ENCODE results near the gene TAOK3. TPM values are rescaled to one million over a fixed set of nuclear protein-coding genes. Genes with fewer than 3 reads are reported as not detected.

Gene TAOK3
- total RNA-seq, 1 donor from 2014 or later: 44.1 TPM

DNA sequence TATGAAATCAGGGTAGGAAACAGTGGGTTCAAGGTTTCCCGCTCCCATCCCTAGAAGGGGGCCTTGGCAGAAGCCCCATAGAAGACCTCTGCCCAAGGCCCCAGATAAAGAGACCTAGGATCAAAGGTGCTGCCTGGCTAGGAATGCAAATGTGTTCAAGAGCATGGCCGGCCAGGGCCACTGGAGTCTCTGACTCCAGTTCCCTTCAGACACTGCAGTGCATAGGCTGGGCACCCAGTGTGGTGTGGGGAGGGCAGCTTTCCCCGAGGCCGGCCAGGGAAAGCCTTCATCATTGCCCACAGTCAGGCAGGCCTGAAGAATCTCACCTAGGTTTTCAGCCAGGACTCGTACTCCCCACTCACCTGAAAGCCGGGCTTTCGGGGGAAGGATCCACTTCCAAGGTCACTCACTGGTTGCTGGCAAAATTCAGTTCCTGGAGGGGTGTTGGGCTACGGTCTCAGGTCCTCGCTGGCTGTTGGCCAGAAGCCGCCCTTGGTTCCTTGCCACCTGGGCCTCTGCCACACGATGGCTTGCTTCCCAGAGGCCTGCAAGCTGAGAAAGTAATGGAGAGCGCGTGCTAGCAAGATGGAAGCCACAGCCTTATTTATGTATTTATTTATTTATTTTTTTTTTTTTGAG is 246.5 kb downstream of the TAOK3 start:
- intact Hi-C loops (cut with DNase I): no loop called here
- DNase-seq (ENCODE audit: low spot score): no peak
- no peak for ATAC-seq

DNA sequence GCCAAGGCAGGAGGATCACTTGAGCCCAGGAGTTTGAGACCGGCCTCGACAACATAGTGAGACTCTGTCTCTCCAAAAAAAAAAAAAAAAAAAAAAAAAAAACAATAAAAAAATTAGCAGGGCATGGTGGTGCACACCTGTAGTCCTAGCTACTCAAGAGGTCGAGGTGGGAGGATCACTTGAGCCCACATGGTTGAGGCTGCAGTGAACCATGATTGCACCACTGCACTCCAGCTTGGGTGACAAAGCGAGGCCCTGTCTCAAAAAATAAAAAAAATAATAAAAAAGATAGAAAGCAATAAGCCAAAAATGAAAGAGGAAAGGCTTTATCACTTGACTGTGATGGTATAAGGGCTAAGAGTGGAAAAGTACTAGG is 247.0 kb downstream of the TAOK3 start:
- intact Hi-C loops (cut with DNase I): no loop called here
- ATAC-seq (no peak), DNase-seq (ENCODE audit: low spot score) (no peak)

DNA sequence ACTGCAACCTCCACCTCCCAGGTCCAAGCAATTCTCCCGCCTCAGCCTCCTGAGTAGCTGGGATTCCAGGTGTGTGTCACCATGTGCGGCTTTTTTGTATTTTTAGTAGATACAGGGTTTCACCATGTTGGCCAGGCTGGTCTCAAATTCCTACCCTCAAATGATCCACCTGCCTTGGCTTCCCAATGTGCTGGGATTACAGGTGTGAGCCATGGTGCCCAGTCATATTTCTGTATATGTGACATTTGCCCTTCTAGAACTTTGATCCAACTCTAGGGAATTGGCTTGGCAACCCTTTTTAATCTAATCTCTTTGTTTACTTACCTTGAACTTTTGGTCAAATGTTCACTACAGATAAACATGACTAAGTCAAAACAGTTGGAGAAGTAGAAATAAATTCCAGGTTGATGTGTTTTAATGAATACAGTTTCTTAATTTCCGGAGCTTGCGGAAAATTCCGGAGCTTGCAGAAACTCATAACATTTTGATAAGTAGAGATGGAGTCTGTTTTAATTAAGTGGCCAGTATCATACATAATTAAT is 248.3 kb downstream of the TAOK3 start:
- intact Hi-C loops (cut with DNase I): no loop called here
- ATAC-seq (no peak), DNase-seq (ENCODE audit: low spot score) (no peak)

DNA sequence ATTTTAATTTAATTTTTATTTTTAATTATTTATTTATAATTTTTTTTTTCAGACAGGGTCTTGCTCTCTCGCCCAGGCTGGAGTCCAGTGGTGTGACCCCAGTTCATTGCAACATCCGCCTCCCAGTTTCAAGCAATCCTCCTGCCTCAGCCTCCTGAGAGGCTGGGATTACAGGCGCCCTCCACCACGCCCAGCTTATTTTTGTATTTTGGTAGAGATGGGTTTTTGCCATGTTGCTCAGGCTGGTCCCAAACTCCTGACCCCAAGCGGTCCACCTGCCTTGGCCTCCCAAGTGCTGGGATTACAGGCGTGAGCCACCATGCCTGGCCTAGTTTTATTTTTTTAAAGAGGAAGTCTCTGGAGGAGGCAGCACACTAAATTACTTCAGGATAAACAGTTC is 250.4 kb downstream of the TAOK3 start:
- DNase-seq (ENCODE audit: low spot score) (no peak), ATAC-seq (no peak)
- intact Hi-C loops (cut with DNase I): no loop called here

DNA sequence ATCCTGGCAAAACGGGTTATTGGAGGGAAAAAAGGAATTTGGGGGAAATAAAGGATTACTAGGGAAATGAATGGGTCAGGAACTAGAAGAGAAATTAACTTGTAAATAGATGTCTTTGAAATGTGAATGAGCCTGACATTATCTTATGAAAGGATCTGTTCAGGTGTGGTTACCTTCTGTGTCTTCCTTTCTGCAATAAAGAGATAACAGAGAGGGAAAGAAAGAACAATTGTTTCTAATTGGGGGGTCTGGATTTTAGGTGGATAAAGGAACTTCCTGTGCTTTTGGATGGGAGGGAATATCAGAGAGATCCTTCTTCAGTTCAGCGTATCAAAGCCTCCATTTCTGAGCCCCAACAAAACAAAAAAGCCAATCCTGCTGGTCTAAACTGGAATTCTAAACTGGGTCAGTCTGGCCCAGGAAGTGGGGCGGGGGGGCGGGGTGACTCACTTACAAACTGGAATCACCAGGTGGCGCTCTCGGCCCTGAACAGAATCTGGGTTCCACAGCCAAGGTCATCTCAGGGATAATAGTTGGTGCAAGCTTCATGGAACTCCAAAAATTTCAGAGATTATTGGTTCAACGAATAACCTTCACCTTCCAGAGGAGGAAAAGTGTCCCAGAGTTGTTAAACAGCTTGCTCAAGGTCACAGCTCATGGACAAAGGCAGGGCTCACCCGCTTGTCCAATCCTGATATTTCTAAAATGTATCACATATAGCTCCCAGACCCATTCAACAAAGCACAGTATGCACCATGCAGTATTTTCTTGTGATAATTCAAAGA is 251.9 kb downstream of the TAOK3 start:
- intact Hi-C loops (cut with DNase I): no loop called here
- DNase-seq (ENCODE audit: low spot score) (peak; percentile 89), ATAC-seq (peak; percentile 92)

DNA sequence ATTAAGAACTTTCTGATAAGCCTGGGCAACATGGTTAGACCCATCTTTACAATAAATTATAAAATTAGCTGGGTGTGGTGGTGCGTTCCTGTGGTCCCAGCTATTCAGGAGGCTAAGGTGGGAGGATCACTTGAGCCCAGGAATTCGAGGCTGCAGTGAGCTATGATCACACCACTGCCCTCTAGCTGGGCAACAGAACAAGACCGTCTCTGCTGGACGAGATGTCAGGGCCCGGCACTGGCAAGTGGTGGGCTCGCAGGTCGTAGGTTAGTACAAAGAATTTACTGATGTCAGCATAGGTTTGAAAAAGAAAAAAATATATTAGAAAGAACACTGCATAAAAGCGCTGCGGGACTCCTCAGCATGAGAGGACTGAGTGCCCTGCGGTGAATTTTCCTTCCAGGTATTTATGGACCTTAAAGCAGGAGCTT is 253.2 kb downstream of the TAOK3 start:
- ATAC-seq (no peak), DNase-seq (ENCODE audit: low spot score) (no peak)
- intact Hi-C loops (cut with DNase I): no loop called here

DNA sequence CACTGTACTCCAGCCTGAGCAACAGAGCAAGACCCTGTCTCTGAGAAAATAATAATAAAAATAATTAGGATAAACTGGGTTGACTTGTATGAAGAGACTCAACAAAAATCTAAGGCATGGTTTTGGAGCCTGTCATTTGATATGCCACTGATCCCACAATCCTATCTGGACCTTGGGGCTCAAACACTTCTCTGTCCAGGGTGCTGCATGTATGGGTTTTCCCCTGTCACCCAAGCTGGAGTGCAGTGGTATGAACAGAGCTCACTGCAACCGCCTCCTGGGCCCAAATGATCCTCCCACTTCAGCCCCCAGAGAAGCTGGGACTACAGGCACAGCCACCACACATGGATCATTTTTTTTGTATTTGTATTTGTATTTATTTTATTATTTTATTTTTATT is 263.6 kb downstream of the TAOK3 start:
- DNase-seq (ENCODE audit: low spot score) (no peak), ATAC-seq (no peak)
- intact Hi-C loops (cut with DNase I): no loop called here

DNA sequence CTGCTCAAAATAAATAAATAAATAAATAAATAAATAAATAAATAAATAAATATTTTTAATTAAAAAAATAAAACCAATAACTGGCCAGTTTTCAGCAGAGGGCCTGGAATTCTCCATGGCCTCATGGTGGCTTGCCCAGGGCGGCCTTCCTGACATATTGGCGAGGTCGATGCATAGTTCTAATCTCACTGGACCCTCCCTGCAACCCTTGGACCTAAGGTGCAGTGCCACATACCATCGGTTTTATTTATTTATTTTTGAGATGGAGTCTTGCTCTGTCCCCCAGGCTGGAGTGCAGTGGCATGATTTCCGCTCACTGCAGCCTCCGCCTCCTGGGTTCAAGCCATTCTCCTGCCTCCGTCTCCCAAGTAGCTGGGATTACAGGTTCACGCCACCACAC is 265.0 kb downstream of the TAOK3 start:
- no peak for DNase-seq (ENCODE audit: low spot score)
- ATAC-seq: no peak
- intact Hi-C loops (cut with DNase I): no loop called here

DNA sequence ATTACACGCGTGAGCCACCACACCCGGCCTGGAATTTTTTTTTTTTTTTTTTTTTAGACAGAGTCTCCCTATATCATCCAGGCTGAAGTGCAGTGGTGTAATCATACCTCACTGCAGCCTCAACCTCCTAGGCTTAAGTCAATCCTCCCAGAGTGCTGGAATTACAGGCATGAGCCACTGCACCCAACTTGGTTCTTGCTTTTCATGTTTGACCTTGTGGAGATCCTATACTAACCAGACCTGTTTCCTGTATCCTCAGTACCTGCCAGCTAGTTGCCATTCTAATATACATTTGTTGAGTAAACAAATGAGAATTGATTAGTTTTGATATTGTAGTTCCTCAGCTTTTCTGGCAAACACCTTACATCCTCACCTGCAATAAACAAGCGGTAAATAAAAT is 265.7 kb downstream of the TAOK3 start:
- intact Hi-C loops (cut with DNase I): no loop called here
- no peak for ATAC-seq
- no peak for DNase-seq (ENCODE audit: low spot score)

DNA sequence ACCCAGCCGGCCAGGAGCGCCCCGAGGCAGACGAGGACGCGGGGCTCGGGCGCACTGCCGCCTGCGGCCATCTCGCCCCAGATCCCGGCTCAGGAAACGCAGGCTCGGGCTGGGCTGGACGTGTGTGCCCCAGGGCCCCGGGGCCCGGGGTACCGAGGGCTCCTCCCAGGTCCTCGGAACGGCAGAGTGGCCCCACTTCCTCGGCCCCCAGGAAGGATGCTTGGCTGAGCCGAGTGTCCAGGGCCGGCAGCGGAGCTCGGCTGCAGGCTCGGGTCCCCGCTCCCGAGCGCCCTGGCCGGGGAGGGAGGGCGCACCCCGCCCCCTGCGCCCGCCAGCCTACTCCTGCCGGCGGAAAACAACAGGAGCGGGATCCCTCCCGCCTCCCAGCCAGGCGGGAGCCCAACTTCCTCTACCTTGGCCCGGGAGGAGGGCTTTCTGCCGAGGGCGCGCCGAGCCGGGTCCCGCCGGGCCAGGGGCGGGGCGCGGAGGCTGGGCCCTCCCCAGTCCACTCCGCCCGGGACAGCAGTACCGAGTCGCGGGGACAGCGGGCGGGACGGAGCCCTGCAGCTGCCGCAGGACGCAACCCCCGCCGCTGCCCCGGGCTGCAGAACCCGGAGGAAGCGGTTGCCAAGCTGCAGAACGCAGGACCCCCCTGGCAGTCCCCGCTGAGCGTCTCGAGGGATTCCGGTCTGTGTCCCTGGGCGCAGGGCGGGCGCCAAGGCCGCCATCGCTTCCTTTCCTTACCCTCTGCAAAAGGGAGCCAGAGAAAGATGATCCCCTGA is 268.9 kb downstream of the TAOK3 start, which contains the start of gene VSIG10:
TSS of gene VSIG10 (minus strand) at position 411 of the 782 bp plus-strand sequence. CDS start at position 71, 340 bp downstream.
- intact Hi-C loops (cut with DNase I): no loop called here
- ATAC-seq: peak; percentile 93
- peak; percentile 77 for DNase-seq (ENCODE audit: low spot score)

DNA sequence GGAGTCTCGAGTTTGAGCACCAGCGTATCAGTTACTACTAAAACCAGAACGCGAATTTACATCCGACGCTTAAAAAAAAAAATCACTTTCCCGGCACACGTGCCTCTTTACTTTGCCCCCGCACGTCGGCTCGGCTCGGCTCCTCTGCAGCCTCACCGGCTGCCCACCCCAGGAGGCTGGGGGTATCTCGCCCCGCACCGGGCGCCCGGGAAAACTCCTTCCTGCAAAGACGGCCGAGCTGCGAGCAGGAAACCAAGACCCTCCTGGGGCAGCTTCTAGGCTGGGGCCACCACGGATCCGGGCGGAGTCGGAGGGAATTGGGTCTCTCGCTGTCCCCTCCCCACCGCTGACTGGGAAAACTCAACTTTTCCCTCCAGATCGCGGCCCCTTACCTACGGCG is 269.5 kb downstream of the TAOK3 start:
- DNase-seq (ENCODE audit: low spot score) (peak; percentile 59), ATAC-seq (peak; percentile 29)
- intact Hi-C loops (cut with DNase I): no loop called here

DNA sequence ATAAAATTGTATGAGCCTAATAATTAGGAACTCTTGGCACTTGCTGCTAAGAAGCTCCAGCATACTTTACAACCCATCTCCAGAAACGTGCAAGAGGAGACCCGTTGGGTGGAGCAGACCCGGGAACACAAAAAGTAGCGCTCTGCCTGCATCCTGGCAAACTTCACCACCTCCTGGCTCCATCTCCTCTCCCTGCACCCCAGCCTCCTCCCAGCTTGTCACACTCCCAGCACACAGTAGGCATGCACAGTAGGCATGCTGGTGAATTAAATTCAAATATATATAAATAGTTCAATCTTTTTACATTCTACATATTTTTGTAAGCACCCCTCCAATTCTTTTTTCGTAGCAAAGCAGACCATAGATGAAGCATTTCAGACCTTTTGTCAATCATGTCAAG is 270.1 kb downstream of the TAOK3 start:
- intact Hi-C loops (cut with DNase I): no loop called here
- ATAC-seq (no peak), DNase-seq (ENCODE audit: low spot score) (no peak)

DNA sequence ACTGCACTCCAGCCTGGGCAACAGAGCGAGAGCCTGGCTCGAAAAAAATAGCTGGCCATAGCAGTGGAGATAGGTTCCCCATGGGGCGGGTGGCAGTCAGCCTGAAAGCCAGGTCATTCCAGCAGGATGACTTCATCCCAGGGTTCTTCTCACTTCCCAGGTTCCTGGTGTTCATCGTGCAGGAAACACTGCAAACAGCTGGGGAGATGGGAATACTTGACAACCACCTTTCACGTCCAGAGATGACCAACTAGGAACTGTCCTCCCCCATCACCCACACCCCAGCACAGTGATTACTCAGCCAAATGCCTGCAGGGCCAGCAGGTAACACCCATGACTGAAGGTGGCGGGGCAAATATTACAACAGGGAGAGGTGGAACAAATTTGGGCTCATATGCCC is 270.6 kb downstream of the TAOK3 start:
- intact Hi-C loops (cut with DNase I): no loop called here
- ATAC-seq (no peak), DNase-seq (ENCODE audit: low spot score) (no peak)

DNA sequence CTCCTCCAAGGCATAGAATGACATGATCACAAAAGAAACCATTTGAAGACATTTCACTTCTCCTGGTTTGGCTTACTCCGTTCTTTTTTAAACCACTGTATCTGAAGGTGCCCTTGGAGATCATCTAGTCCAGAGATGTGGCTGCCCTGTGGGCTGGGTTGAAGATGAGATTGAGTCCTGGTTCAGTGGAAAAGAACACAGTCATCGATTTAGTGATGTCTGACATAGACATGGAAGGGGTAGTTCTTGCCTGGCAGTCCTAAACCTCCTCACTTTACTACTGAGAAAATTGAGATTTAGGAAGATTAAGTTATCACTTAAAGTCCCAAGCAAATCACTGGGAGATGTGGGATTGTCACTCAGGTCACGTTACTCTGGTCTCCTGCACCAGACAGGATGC is 271.7 kb downstream of the TAOK3 start:
- intact Hi-C loops (cut with DNase I): no loop called here
- DNase-seq (ENCODE audit: low spot score): no peak
- ATAC-seq: no peak

Other genes with a start within 250 kb of the TAOK3 start
- gene PEBP1, start 236.8 kb downstream of the TAOK3 start, total RNA-seq: 337 TPM
- gene SUDS3, start 3.6 kb upstream of the TAOK3 start, total RNA-seq: 38.2 TPM